Right atrium auricular region (tissue), 2 donors: ENCODE results near the gene IGFBP6. TPM values are rescaled to one million over a fixed set of nuclear protein-coding genes. Genes with fewer than 3 reads are reported as not detected.
"Not testable (repeated sequence)": the region's sequence is repeated elsewhere in the genome, so short reads cannot be mapped to it uniquely, and the experiment has no call there.

ENCODE experiments used
- DNase-seq: peaks from one replicate; pipeline ENCODE4 v3.0.0-alpha.2; 2019; ENCODE audit warnings: low spot score
- H3K27ac ChIP-seq, 2 donors: fragments of 200-600 bp; sonication (generic); 1 replicate in 1 of 2; 2 replicates in 1 of 2; pipeline ENCODE4 v1.5.1; 2016 to 2019
- H3K27me3 ChIP-seq, 2 donors: fragments of 200-600 bp; sonication (generic); one replicate each; pipeline versions ENCODE4 v1.5.1 to v1.6.0; 2017 to 2019
- H3K36me3 ChIP-seq: fragments of 200-600 bp; sonication (generic); one replicate; pipeline ENCODE4 v1.5.1; 2016
- H3K4me1 ChIP-seq, 2 donors: fragments of 200-600 bp; sonication (generic); one replicate each; pipeline versions ENCODE4 v1.5.1 to v1.6.0; 2017 to 2019
- H3K4me3 ChIP-seq, 2 donors: fragments of 200-600 bp; sonication (generic); 1 replicate in 1 of 2; 2 replicates in 1 of 2; pipeline ENCODE4 v1.5.1; 2017 to 2019; ENCODE audit warnings: mild to moderate bottlenecking in 1 of 2, moderate library complexity in 1 of 2
- H3K9me3 ChIP-seq, 2 donors: fragments of 200-600 bp; sonication (generic); one replicate each; pipeline ENCODE4 v1.5.1; 2019
- total RNA-seq, 2 donors: library from RNA; depleted of rRNA; stranded (reverse); fragments of >200 nt; gene quantifications; one replicate each; pipeline ENCODE4 v1.1.0, GENCODE V29; 2016
- TF ChIP-seq, protein P1 (sequence below), 2 donors: fragments of 200-600 bp; sonication (generic); IDR thresholded peaks; one replicate each; pipeline ENCODE4 v1.5.1; 2019; ENCODE audit warnings: antibody characterized with exemption in 2 of 2

IGFBP6 gene
- total RNA-seq, 2 donors from 2014 or later, result 99.0 to 358 TPM

GRCh38 chr12:53105256-53105655 is 7.8 kb downstream of the IGFBP6 start:
- Histone ChIP-seq H3K27ac (no peak overlapping the region), H3K9me3 (no peaks in the 10 kb centered on the region), H3K27me3 (no peaks in the 10 kb centered on the region), H3K4me1 (no peaks in the 10 kb centered on the region), H3K4me3 (no peak overlapping the region), H3K36me3 (peaks cover 10% of the 10 kb centered on the region)
- TF ChIP-seq, protein P1, sequence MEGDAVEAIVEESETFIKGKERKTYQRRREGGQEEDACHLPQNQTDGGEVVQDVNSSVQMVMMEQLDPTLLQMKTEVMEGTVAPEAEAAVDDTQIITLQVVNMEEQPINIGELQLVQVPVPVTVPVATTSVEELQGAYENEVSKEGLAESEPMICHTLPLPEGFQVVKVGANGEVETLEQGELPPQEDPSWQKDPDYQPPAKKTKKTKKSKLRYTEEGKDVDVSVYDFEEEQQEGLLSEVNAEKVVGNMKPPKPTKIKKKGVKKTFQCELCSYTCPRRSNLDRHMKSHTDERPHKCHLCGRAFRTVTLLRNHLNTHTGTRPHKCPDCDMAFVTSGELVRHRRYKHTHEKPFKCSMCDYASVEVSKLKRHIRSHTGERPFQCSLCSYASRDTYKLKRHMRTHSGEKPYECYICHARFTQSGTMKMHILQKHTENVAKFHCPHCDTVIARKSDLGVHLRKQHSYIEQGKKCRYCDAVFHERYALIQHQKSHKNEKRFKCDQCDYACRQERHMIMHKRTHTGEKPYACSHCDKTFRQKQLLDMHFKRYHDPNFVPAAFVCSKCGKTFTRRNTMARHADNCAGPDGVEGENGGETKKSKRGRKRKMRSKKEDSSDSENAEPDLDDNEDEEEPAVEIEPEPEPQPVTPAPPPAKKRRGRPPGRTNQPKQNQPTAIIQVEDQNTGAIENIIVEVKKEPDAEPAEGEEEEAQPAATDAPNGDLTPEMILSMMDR (IDR thresholded peaks at IDR 0.05), result no peak
- DNase-seq, result no peak

GRCh38 chr12:53105712-53106439 is 8.4 kb downstream of the IGFBP6 start:
- no peak for DNase-seq
- Histone ChIP-seq H3K36me3 (peaks cover 7% of the 10 kb centered on the region), H3K27me3 (no peaks in the 10 kb centered on the region), H3K4me1 (no peaks in the 10 kb centered on the region), H3K4me3 (no peak overlapping the region), H3K9me3 (no peaks in the 10 kb centered on the region), H3K27ac (no peak overlapping the region)
- TF ChIP-seq, protein P1 (IDR thresholded peaks at IDR 0.05), result no peak

DNA sequence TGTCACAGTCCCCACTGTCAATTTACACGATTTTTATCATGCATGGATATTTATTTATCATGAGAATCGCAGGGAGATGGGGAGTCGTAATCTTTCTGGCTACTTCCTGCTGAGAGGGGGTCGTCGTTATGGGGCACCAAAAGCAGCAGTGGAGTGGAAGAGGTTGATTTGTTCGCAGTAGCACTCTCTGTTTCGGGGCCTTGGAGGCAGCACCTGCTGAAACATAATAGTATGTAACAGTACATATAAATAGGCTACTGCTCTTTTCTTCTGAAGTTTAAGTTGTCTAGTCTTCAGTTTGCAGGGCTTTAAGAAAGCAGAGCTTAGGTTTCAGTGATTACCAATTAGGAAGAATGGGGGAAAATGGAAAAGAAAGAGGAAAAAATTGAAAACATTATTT is 9.7 kb downstream of the IGFBP6 start:
- Histone ChIP-seq H3K4me3 (no peak overlapping the region), H3K36me3 (no peaks in the 10 kb centered on the region), H3K9me3 (no peaks in the 10 kb centered on the region), H3K27me3 (no peaks in the 10 kb centered on the region), H3K27ac (no peak overlapping the region), H3K4me1 (no peaks in the 10 kb centered on the region)
- DNase-seq, result no peak
- TF ChIP-seq, protein P1 (IDR thresholded peaks at IDR 0.05), result no peak

- not testable (repeated sequence) for H3K27me3 ChIP-seq, H3K4me3 ChIP-seq, H3K27ac ChIP-seq, DNase-seq, H3K36me3 ChIP-seq, H3K9me3 ChIP-seq
- H3K4me1 ChIP-seq, result peaks cover 0 to 14% of the 10 kb centered on the region in 2 donors
Observed at GRCh38 chr12:53112431-53112830, 15.0 kb downstream of the IGFBP6 start.

DNA sequence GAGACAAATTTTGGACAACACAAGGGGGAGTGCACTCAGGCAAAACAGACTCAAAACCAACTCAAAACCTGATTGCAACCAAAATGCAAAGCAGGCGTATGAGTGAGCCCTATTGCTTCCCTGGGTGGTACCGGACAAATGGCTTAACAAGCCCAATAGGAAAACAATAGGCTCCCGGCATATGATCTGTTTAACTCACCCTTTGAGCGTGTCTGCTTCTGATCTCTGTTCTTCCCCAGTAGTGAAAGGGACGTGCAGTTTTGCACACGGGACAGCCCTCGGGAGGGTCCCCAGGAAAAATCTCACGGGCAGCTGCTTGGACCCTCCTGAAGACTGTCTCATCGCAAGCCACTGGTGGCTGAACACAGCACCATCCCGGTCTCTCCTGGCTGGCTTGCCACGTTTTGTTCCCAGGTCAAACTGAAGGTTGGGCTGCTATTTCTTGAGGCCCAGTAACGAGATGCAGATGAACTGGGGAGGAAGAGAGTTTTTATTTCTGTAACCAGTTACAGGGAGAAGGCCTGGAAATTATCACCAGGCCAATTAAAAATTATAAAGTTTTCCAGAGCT is 15.8 kb downstream of the IGFBP6 start:
- Histone ChIP-seq H3K4me3 (no peak overlapping the region), H3K27ac (no peak overlapping the region), H3K9me3 (no peaks in the 10 kb centered on the region), H3K4me1 (peaks cover 0 to 14% of the 10 kb centered on the region in 2 donors), H3K36me3 (no peaks in the 10 kb centered on the region), H3K27me3 (no peaks in the 10 kb centered on the region)
- DNase-seq, result no peak
- TF ChIP-seq, protein P1 (IDR thresholded peaks at IDR 0.05), result no peak

- no peak for DNase-seq
- Histone ChIP-seq H3K4me1 (peaks cover 0 to 14% of the 10 kb centered on the region in 2 donors), H3K27me3 (no peaks in the 10 kb centered on the region), H3K27ac (no peak overlapping the region), H3K9me3 (no peaks in the 10 kb centered on the region), H3K36me3 (no peaks in the 10 kb centered on the region), H3K4me3 (no peak overlapping the region)
- TF ChIP-seq, protein P1 (IDR thresholded peaks at IDR 0.05), result no peak
Observed at GRCh38 chr12:53113951-53114350, 16.5 kb downstream of the IGFBP6 start.
